ENCODE data around the gene RTN4RL1.

Gene RTN4RL1

GRCh38 chr17:2025220-2025621 is at the start of gene RTN4RL1:
Gene RTN4RL1, minus strand, starts transcription at chr17:2025334. Its CDS starts 469 bp downstream, at chr17:2024865.
- Histone ChIP-seq H3K9me3 (ENCODE audit: control insufficient read depth, low read length) (no peaks in the 10 kb centered on the region), H3K27me3 (ENCODE audit: control insufficient read depth, insufficient read depth, low read length) (peaks cover 63% of the 10 kb centered on the region), H3K4me1 (ENCODE audit: control insufficient read depth, insufficient read depth, low read length) (peaks cover 22% of the 10 kb centered on the region), H3K4me3 (ENCODE audit: low read length) (peak within 1 kb of the TSS; percentile 14), H3K36me3 (ENCODE audit: control insufficient read depth, insufficient read depth, low read length) (no peaks in the 10 kb centered on the region), H3K9ac (ENCODE audit: low read length) (peak within 1 kb of the TSS; percentile 15)

GRCh38 chr17:2074919-2075318 is 49.8 kb upstream of the RTN4RL1 start:
- Histone ChIP-seq H3K4me3 (ENCODE audit: low read length) (no peak overlapping the region), H3K4me1 (ENCODE audit: control insufficient read depth, insufficient read depth, low read length) (peaks cover 29% of the 10 kb centered on the region), H3K9me3 (ENCODE audit: control insufficient read depth, low read length) (no peaks in the 10 kb centered on the region), H3K36me3 (ENCODE audit: control insufficient read depth, insufficient read depth, low read length) (no peaks in the 10 kb centered on the region), H3K9ac (ENCODE audit: low read length) (no peak overlapping the region), H3K27me3 (ENCODE audit: control insufficient read depth, insufficient read depth, low read length) (no peaks in the 10 kb centered on the region)

- H3K27me3 ChIP-seq (ENCODE audit: control insufficient read depth, insufficient read depth, low read length), result no peaks in the 10 kb centered on the region
- H3K9ac ChIP-seq (ENCODE audit: low read length), result no peak overlapping the region
- H3K4me1 ChIP-seq (ENCODE audit: control insufficient read depth, insufficient read depth, low read length), result peaks cover 40% of the 10 kb centered on the region
- no peaks in the 10 kb centered on the region for H3K36me3 ChIP-seq (ENCODE audit: control insufficient read depth, insufficient read depth, low read length)
- no peak overlapping the region for H3K4me3 ChIP-seq (ENCODE audit: low read length)
- H3K9me3 ChIP-seq (ENCODE audit: control insufficient read depth, low read length), result no peaks in the 10 kb centered on the region
Observed at GRCh38 chr17:2071455-2072281, 46.5 kb upstream of the RTN4RL1 start.

- no peak overlapping the region for H3K4me3 ChIP-seq (ENCODE audit: low read length)
- no peaks in the 10 kb centered on the region for H3K36me3 ChIP-seq (ENCODE audit: control insufficient read depth, insufficient read depth, low read length)
- H3K9ac ChIP-seq (ENCODE audit: low read length), result no peak overlapping the region
- no peaks in the 10 kb centered on the region for H3K27me3 ChIP-seq (ENCODE audit: control insufficient read depth, insufficient read depth, low read length)
- H3K4me1 ChIP-seq (ENCODE audit: control insufficient read depth, insufficient read depth, low read length), result peaks cover 39% of the 10 kb centered on the region
- H3K9me3 ChIP-seq (ENCODE audit: control insufficient read depth, low read length), result no peaks in the 10 kb centered on the region
Observed at GRCh38 chr17:2071024-2071385, 45.9 kb upstream of the RTN4RL1 start.

- no peaks in the 10 kb centered on the region for H3K36me3 ChIP-seq (ENCODE audit: control insufficient read depth, insufficient read depth, low read length)
- H3K4me3 ChIP-seq (ENCODE audit: low read length), result no peak overlapping the region
- H3K27me3 ChIP-seq (ENCODE audit: control insufficient read depth, insufficient read depth, low read length), result no peaks in the 10 kb centered on the region
- no peaks in the 10 kb centered on the region for H3K9me3 ChIP-seq (ENCODE audit: control insufficient read depth, low read length)
- H3K9ac ChIP-seq (ENCODE audit: low read length), result no peak overlapping the region
- peaks cover 33% of the 10 kb centered on the region for H3K4me1 ChIP-seq (ENCODE audit: control insufficient read depth, insufficient read depth, low read length)
Observed at GRCh38 chr17:2070241-2071023, 45.3 kb upstream of the RTN4RL1 start.

GRCh38 chr17:2068519-2069051 is 43.5 kb upstream of the RTN4RL1 start:
- no peak overlapping the region for H3K4me3 ChIP-seq (ENCODE audit: low read length)
- no peaks in the 10 kb centered on the region for H3K27me3 ChIP-seq (ENCODE audit: control insufficient read depth, insufficient read depth, low read length)
- H3K9ac ChIP-seq (ENCODE audit: low read length), result no peak overlapping the region
- peaks cover 32% of the 10 kb centered on the region for H3K4me1 ChIP-seq (ENCODE audit: control insufficient read depth, insufficient read depth, low read length)
- H3K36me3 ChIP-seq (ENCODE audit: control insufficient read depth, insufficient read depth, low read length), result no peaks in the 10 kb centered on the region
- H3K9me3 ChIP-seq (ENCODE audit: control insufficient read depth, low read length), result no peaks in the 10 kb centered on the region

- H3K4me1 ChIP-seq (ENCODE audit: control insufficient read depth, insufficient read depth, low read length), result peaks cover 32% of the 10 kb centered on the region
- no peaks in the 10 kb centered on the region for H3K27me3 ChIP-seq (ENCODE audit: control insufficient read depth, insufficient read depth, low read length)
- H3K4me3 ChIP-seq (ENCODE audit: low read length), result no peak overlapping the region
- H3K36me3 ChIP-seq (ENCODE audit: control insufficient read depth, insufficient read depth, low read length), result no peaks in the 10 kb centered on the region
- no peaks in the 10 kb centered on the region for H3K9me3 ChIP-seq (ENCODE audit: control insufficient read depth, low read length)
- no peak overlapping the region for H3K9ac ChIP-seq (ENCODE audit: low read length)
Observed at GRCh38 chr17:2068031-2068518, 42.9 kb upstream of the RTN4RL1 start.

- Histone ChIP-seq H3K4me1 (ENCODE audit: control insufficient read depth, insufficient read depth, low read length) (peaks cover 32% of the 10 kb centered on the region), H3K36me3 (ENCODE audit: control insufficient read depth, insufficient read depth, low read length) (no peaks in the 10 kb centered on the region), H3K9me3 (ENCODE audit: control insufficient read depth, low read length) (no peaks in the 10 kb centered on the region), H3K4me3 (ENCODE audit: low read length) (no peak overlapping the region), H3K27me3 (ENCODE audit: control insufficient read depth, insufficient read depth, low read length) (no peaks in the 10 kb centered on the region), H3K9ac (ENCODE audit: low read length) (no peak overlapping the region)
Observed at GRCh38 chr17:2067608-2068024, 42.5 kb upstream of the RTN4RL1 start.

GRCh38 chr17:2067048-2067561 is 42.0 kb upstream of the RTN4RL1 start:
- H3K27me3 ChIP-seq (ENCODE audit: control insufficient read depth, insufficient read depth, low read length), result no peaks in the 10 kb centered on the region
- no peaks in the 10 kb centered on the region for H3K9me3 ChIP-seq (ENCODE audit: control insufficient read depth, low read length)
- peaks cover 4% of the 10 kb centered on the region for H3K36me3 ChIP-seq (ENCODE audit: control insufficient read depth, insufficient read depth, low read length)
- no peak overlapping the region for H3K4me3 ChIP-seq (ENCODE audit: low read length)
- H3K4me1 ChIP-seq (ENCODE audit: control insufficient read depth, insufficient read depth, low read length), result peaks cover 33% of the 10 kb centered on the region
- H3K9ac ChIP-seq (ENCODE audit: low read length), result no peak overlapping the region

GRCh38 chr17:2065949-2066400 is 40.8 kb upstream of the RTN4RL1 start:
- peaks cover 6% of the 10 kb centered on the region for H3K36me3 ChIP-seq (ENCODE audit: control insufficient read depth, insufficient read depth, low read length)
- H3K9ac ChIP-seq (ENCODE audit: low read length), result no peak overlapping the region
- H3K9me3 ChIP-seq (ENCODE audit: control insufficient read depth, low read length), result no peaks in the 10 kb centered on the region
- no peaks in the 10 kb centered on the region for H3K27me3 ChIP-seq (ENCODE audit: control insufficient read depth, insufficient read depth, low read length)
- peaks cover 39% of the 10 kb centered on the region for H3K4me1 ChIP-seq (ENCODE audit: control insufficient read depth, insufficient read depth, low read length)
- no peak overlapping the region for H3K4me3 ChIP-seq (ENCODE audit: low read length)

GRCh38 chr17:2064980-2065785 is 40.0 kb upstream of the RTN4RL1 start:
- H3K9me3 ChIP-seq (ENCODE audit: control insufficient read depth, low read length), result no peaks in the 10 kb centered on the region
- no peaks in the 10 kb centered on the region for H3K27me3 ChIP-seq (ENCODE audit: control insufficient read depth, insufficient read depth, low read length)
- no peak overlapping the region for H3K4me3 ChIP-seq (ENCODE audit: low read length)
- H3K4me1 ChIP-seq (ENCODE audit: control insufficient read depth, insufficient read depth, low read length), result peaks cover 39% of the 10 kb centered on the region
- no peak overlapping the region for H3K9ac ChIP-seq (ENCODE audit: low read length)
- H3K36me3 ChIP-seq (ENCODE audit: control insufficient read depth, insufficient read depth, low read length), result peaks cover 9% of the 10 kb centered on the region

Data from mucosa of stomach (tissue), 1 donor.